Activated CD8-positive, alpha-beta memory T cell treated with anti-CD3 and anti-CD28 coated beads, Interleukin-2, amount 50 U/mL, for 4 hours (primary cell): Measurements from ENCODE around the gene HSPA2.
"Not testable (repeated sequence)": the region's sequence is repeated elsewhere in the genome, so short reads cannot be mapped to it uniquely, and the experiment has no call there.

ENCODE experiments used
- DNase-seq: peaks from one replicate; pipeline ENCODE4 v3.0.0-alpha.2; 2020

HSPA2 gene

DNA sequence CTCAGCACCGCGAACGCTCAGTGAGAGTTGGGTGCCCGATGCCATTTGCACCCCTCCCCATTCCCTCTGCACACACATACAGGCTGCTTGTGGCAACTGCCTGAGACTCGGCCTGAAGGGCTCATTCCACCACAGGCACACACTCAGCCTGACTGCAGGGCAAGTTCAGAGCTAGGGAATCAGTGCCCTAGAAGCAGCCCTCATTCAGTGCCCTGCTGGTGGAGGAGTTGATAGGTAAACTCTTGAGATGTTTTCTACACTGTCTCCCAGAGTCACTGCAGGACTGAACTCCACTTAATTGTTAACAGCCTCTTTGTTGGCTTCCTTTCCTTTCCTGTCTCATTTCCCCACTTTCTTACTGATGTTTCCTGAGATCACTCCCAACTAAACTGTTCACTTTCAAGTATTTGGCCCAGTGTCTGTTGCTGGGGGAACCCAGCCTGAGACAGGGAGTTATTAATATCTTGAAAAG lies 26.1 kb downstream of the HSPA2 start:
- no peak for DNase-seq

DNA sequence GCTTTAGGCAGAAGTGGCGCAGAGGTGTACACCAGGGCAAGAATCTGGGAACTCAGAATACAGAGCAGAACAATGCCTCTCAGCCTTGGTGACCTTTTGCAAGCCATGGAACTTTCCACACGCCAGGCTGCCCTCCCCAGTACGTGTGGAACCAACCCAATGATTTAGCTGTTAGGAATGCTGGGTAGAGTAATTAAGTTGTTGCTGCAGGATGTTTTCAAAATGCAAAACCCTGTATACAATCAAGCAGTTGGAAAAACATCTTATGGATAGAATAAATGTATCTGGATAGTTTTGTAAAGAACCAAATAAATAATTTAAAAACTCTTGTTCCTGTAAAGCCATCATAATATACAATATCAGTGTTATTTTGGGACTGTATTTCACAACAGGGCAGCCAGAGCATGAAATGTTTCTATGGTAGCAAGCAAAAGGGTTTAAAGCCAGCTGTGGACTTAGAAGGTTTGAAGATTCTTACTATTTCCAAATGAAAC lies 28.6 kb downstream of the HSPA2 start:
- DNase-seq = no peak

DNA sequence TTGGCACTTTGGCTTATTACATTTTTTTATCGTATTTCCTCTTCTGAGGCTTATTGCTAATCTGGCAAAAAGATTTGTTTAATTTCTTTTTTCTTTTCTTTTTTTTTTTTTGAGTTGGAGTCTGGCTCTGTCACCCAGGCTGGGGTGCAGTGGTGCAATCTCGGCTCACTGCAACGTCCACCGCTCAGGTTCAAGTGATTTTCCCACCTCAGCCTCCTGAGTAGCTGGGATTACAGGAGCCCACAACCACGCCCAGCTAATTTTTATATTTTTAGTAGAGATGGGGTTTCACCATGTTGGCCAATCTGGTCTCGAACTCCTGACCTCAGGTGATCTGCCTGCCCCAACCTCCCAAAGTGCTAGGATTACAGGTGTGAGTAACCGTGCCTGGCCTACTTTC lies 29.1 kb downstream of the HSPA2 start:
- DNase-seq = not testable (repeated sequence)

DNA sequence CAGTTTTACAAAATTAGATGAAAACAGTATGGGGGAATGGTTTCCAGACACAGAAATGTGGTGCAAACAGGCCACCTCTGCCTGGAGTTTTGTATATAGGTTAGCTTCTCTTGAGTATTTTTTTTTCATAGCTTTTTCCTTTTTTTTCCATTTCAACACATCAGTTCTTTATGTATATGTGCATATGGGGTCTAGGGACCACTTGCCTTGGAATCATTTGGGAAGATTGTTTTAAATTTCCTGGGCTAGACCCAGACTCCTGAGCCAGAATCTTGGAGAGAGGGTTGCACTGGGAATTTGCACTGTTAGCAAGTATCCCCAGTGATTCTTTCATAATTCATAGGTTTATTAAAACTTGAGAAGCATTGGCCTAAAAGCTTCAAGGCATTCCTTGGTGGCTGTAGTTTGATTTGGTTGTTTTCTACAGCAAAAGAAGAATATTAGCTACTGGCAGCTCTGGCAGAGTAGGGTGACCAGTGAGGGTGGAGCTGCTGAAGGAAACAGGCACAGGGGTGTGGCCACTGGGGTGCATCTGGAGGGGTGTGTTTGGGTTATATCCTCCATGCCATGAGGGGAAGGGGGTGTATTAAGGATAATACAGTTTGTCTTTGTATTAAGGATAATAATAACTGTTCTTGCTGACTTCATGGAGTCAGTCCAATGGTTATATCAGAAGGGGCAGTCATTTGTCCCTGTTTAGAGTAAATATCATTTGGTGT lies 32.0 kb downstream of the HSPA2 start:
- DNase-seq = no peak

DNA sequence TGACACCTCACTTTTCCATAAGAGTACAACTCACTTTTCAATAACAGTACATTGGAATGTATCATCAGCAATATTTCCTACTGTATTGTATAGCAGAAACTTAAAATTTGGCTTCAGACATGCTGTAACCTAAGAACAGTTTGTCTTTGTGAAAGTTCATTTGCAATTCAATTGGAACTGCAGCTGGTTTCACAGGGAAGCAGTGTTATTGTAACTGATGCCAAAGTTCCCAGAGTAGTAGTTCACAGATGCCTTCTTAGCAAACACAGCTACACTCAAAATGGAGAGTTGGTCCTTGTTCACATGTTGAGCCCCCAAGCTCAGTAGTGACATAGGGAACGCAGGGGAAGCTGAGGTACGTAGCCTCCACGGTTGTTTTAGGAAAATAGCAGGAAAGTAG lies 32.6 kb downstream of the HSPA2 start:
- no peak for DNase-seq

DNA sequence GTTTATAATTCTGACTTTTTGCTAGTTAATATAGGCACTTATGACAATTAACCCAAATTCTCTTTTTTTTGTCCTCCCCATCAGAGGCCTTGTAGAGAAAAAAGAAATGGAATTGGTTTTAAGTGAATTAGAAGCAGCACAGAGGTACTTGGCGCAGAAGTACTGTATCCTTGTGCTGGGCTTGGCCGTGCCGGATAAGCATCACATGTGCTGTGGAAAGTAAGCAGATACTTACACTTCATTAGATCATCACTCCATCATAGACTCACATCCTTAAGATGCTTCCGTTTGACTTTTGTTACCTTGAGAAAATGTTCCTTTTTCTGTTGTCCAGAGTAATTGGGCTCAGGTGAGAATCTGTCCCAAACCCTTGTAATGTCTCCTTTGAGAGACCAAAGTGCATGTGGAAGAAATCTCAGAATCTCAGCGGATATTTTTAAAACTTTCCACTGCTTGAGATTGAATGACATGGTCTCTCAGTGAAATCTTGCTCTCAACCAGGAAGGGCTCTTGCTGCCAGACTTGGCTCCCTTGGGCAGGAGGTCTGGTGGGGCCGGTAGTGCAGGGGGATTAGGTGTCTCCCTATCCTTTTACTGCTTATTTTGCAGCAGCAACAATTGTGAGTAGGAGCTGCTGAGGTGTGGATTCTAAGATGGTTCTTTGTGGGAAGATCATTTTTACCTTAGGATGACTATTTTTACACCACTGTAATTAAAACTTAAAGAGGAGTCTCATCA lies 34.0 kb downstream of the HSPA2 start:
- DNase-seq = no peak

DNA sequence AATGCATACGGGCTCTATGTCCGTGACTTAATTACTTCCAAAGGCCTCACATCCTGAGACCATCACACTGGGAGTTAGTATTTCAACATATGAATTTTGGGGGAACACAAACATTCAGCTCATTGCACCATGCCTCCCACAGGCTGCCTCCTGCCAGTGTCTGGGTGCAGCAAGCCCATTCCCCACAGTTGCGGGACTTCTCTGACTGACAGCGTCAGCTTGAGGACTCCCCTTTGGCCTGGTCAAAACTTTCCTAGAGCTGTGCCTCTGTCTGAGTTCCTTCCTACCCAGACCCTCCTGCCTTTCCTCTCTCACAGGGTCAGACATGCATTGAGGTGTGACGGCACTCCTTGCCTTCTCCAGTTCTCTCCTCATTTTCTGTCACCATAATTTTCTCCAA lies 36.7 kb downstream of the HSPA2 start:
- DNase-seq = no peak

DNA sequence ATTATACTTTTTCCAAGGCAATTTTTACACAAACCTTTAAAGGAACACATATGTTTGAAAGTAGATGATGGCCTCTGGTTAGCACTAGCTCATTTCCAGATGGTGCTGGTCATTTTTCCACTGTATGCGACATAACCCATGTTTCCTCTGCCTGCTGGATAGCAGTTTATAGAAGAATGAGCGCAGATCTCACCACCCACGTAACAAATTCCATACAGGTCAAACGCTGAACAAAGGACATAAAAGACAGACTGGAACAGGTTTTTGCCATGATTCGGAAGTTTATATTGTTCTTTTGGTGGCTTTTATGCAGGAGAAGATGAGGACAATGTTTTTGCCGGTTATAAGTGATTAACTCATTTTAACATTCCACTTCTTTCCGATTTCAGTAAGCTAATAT lies 39.9 kb downstream of the HSPA2 start:
- no peak for DNase-seq

DNA sequence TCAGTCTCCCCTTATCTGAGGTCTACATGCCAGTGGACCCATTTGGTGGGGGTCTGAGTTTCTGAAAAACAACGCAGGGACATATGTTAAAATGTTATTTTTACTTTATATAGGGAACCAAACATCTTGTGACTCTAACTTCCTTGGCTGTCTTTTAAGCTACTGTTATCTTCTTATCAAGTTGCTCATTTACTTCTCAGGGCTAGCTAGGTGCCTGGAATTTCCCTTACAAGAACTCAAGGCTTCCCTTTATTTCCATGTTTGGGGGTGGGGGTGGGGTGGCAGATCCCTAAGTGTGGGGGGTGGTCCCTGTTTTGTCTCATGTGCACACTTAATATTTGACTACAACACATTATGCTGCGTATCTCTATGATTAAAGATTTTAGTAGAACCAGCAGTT lies 40.8 kb downstream of the HSPA2 start:
- no peak for DNase-seq

DNA sequence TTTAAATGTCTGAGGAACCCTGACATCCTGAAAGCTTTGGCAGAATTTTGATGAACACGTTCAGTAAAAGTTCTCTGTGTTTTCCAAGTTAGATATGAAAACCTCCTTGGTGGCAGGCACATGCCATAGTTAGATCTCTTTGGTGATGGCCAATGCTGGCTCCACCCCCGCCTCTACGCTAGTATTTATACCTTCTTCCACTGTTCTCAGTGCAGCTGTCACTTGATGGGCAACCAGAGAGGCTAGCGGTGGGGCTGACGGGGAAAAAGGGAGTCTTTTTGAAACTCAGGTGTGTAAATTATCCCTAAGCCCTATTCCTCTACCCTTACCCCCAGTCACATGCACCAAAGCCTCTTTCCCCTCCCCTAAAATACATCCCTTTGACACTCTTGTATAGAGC lies 41.3 kb downstream of the HSPA2 start:
- no peak for DNase-seq

DNA sequence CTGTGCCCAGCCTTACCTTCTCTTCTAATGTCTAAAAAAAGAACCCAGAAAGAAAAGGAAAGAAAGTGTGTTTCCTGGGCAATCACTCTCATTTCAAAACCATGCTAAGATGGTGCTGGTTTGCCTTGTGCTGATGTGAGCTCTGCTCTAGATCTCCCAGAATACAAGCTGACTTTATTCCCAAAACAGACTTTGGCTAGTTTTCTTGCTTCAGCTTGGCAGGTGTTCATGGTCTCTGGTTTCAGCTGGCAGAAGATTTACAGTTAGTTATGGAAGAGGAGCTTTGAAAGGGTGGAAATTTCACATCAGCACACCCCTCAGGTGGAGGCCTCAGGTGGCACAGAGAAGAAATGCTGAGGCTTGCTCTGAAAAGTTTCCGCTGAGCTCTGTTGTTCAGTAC lies 43.6 kb downstream of the HSPA2 start:
- no peak for DNase-seq

DNA sequence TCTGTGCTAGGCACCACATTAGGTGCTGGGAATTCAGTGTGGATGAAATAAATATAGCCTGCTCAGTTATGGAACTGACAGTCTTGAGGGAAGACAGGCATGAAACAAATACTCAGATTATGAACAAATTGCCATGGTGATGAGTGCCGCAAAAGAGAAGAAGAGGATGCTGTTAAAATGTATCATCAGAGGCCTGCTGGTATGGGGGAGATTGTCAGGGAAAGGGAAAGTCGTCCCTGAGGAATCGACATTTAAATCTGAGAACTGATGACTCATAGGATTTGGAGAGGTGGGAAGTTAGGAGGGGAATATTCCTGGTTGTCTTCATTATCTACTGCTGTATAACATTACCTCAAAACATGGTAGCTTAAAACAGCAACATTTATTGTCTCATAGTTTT lies 51.3 kb downstream of the HSPA2 start:
- DNase-seq = no peak
